Cardiac muscle cell (in vitro differentiated cells and primary cell): ENCODE data around the gene HOXC13. TPM values are rescaled to one million over a fixed set of nuclear protein-coding genes. Genes with fewer than 3 reads are reported as not detected.

Experiments
- DNase-seq, 2 donors: peaks; one replicate each; pipeline versions ENCODE4 v3.0.0 to v3.0.0-alpha.2; 2010 to 2017; ENCODE audit warnings: low read depth in 1 of 2, low spot score in 1 of 2
- H3K27ac ChIP-seq: fragments of 200-600 bp; sonication (generic); 2 replicates; pipeline ENCODE4 v1.5.1; 2016
- H3K27me3 ChIP-seq: fragments of 200-600 bp; sonication (generic); 2 replicates; pipeline ENCODE4 v1.6.0; 2016; ENCODE audit warnings: control low read depth
- H3K36me3 ChIP-seq: fragments of 200-600 bp; sonication (generic); 2 replicates; pipeline ENCODE4 v1.5.1; 2016; ENCODE audit warnings: control low read depth
- H3K4me1 ChIP-seq: fragments of 200-600 bp; sonication (generic); 2 replicates; pipeline ENCODE4 v1.8.1; 2017; ENCODE audit warnings: low read depth, mild to moderate bottlenecking, mixed run types
- H3K4me3 ChIP-seq: fragments of 200-600 bp; sonication (generic); 2 replicates; pipeline ENCODE4 v1.5.1; 2016; ENCODE audit warnings: mild to moderate bottlenecking
- H3K9me3 ChIP-seq: fragments of 200-600 bp; sonication (generic); 2 replicates; pipeline ENCODE4 v1.5.1; 2017; ENCODE audit warnings: low read depth, mild to moderate bottlenecking, control low read depth
- CTCF ChIP-seq: IDR thresholded peaks from 2 replicates; pipeline ENCODE4 v1.5.1; 2012; ENCODE audit warnings: low read depth, mild to moderate bottlenecking, low read length
- polyA plus RNA-seq: library from polyadenylated mRNA; unstranded; fragments of >200 nt; fragmentation: Nextera tagmentation; extraction: Ambion mirVana; gene quantifications from 2 replicates; pipeline ENCODE4 v1.2.1, GENCODE V29; 2016
- total RNA-seq: library from RNA; depleted of rRNA; stranded (reverse); fragments of >200 nt; gene quantifications from 2 replicates; pipeline ENCODE4 v1.2.3, GENCODE V29; 2016

Gene HOXC13
- total and polyA plus RNA-seq, 2 experiments from 2014 or later: not detected

GRCh38 chr12:53973236-53974042 lies 34.8 kb downstream of the HOXC13 start:
- Histone ChIP-seq H3K27ac (no peak overlapping the region), H3K4me1 (peaks cover 4% of the 10 kb centered on the region), H3K9me3 (no peaks in the 10 kb centered on the region), H3K4me3 (no peak overlapping the region), H3K27me3 (peaks cover 100% of the 10 kb centered on the region), H3K36me3 (no peaks in the 10 kb centered on the region)
- no peak for DNase-seq
- no peak for TF ChIP-seq CTCF

- DNase-seq: no peak
Observed at GRCh38 chr12:53974084-53975063, 35.7 kb downstream of the HOXC13 start, which contains the start of gene HOTAIR. HOTAIR (minus strand) TSS chr12:53974954.

GRCh38 chr12:53975064-53975471 lies 36.4 kb downstream of the HOXC13 start:
- H3K27ac ChIP-seq: no peak overlapping the region
- no peak for DNase-seq
- H3K27me3 ChIP-seq: peaks cover 100% of the 10 kb centered on the region
- TF ChIP-seq CTCF: no peak
- no peaks in the 10 kb centered on the region for H3K36me3 ChIP-seq
- no peak overlapping the region for H3K4me3 ChIP-seq
- no peaks in the 10 kb centered on the region for H3K9me3 ChIP-seq
- peaks cover 4% of the 10 kb centered on the region for H3K4me1 ChIP-seq

More at GRCh38 chr12:53974084-53975063, 35.7 kb downstream of the HOXC13 start, which contains the start of gene HOTAIR:
- Histone ChIP-seq H3K4me3 (no peak within 1 kb of the TSS), H3K36me3 (no peaks in the 10 kb centered on the region), H3K4me1 (peaks cover 4% of the 10 kb centered on the region), H3K27me3 (peaks cover 100% of the 10 kb centered on the region), H3K9me3 (no peaks in the 10 kb centered on the region), H3K27ac (no peak within 1 kb of the TSS)
- no peak for TF ChIP-seq CTCF

GRCh38 chr12:53975479-53976152 lies 37.0 kb downstream of the HOXC13 start:
- Histone ChIP-seq H3K4me1 (peaks cover 4% of the 10 kb centered on the region), H3K27ac (no peak overlapping the region), H3K36me3 (no peaks in the 10 kb centered on the region), H3K9me3 (no peaks in the 10 kb centered on the region), H3K27me3 (peaks cover 100% of the 10 kb centered on the region), H3K4me3 (no peak overlapping the region)
- DNase-seq: no peak
- TF ChIP-seq CTCF: no peak
